HCT116 (cell line): ENCODE measurements around the gene MXD1. TPM values are rescaled to one million over a fixed set of nuclear protein-coding genes. Genes with fewer than 3 reads are reported as not detected.
"Not testable (repeated sequence)": the region's sequence is repeated elsewhere in the genome, so short reads cannot be mapped to it uniquely, and the experiment has no call there.

ENCODE experiments used
- ATAC-seq: fragments of 200-7000 bp; cut with Tn5 transposase; 2 replicates; pipeline ENCODE4 v1.9.1; 2020; ENCODE audit warnings: mild to moderate bottlenecking, moderate library complexity
- BruUV-seq: library from RNA; stranded (reverse); fragments of 400-500 nt; replicated peaks from 2 replicates; lab custom pipeline; 2021; lab: Mats Ljungman, UMichigan
- CTCF ChIA-PET: fragments of 300-600 bp; sonication (Branson Sonifier 250); formaldehyde crosslinking; loops from one replicate; lab custom pipeline; 2021; ENCODE audit warnings: antibody characterized with exemption; lab: Charles Lee
- POLR2A ChIA-PET: fragments of 300-600, 350-600 bp; sonication (Branson Sonifier 250); formaldehyde crosslinking; loops from one replicate; lab custom pipeline; 2021; ENCODE audit warnings: antibody characterized with exemption; lab: Charles Lee
- RAD21 ChIA-PET, 2 experiments: fragments of 300-600 bp; sonication (Branson Sonifier 250); formaldehyde crosslinking; loops; one replicate each; lab custom pipeline; 2023; ENCODE audit warnings: low total read pairs in 2 of 2; ENCODE audit not compliant: uncharacterized antibody in 2 of 2, unreplicated experiment in 2 of 2, low non-redundant PET in 1 of 2; lab: Charles Lee
- DNase-seq: peaks from one replicate; pipeline ENCODE4 v3.0.0-alpha.2; 2010; ENCODE audit warnings: low read depth, low spot score
- H2AFZ ChIP-seq: fragments of 200-600 bp; shearing (Covaris generic), sonication (generic); 2 replicates; pipeline ENCODE4 v1.6.1; 2017; ENCODE audit warnings: low read depth, mixed run types, mixed read lengths, antibody characterized with exemption, low read length; ENCODE audit not compliant: poor library complexity, severe bottlenecking
- H3K27ac ChIP-seq: 2 replicates; pipeline ENCODE4 v1.5.1; 2012; ENCODE audit warnings: low read depth, low read length
- H3K27me3 ChIP-seq: fragments of 200-600 bp; sonication (generic); 2 replicates; pipeline ENCODE4 v1.6.1; 2016; ENCODE audit warnings: mixed run types, low read length, mixed read lengths; ENCODE audit not compliant: insufficient read depth
- H3K36me3 ChIP-seq, 2 experiments: fragments of 200-500 bp in 1 of 2; fragments of 200-600 bp in 1 of 2; sonication (Bioruptor generic) in 1 of 2; sonication (generic) in 1 of 2; 2 replicates each; pipeline versions ENCODE4 v1.5.1 to v1.6.1; 2014 to 2016; ENCODE audit warnings: low read length in 2 of 2, inconsistent platforms in 1 of 2, mixed read lengths in 1 of 2, mixed run types in 1 of 2; ENCODE audit not compliant: insufficient read depth in 2 of 2, control insufficient read depth in 1 of 2
- H3K4me1 ChIP-seq, 2 experiments: fragments of 200-600 bp in 1 of 2; sonication (generic) in 1 of 2; 2 replicates each; pipeline versions ENCODE4 v1.5.1 to v1.6.1; 2012 to 2017; ENCODE audit warnings: low read length in 2 of 2, inconsistent platforms in 1 of 2, mild to moderate bottlenecking in 1 of 2, mixed read lengths in 1 of 2, mixed run types in 1 of 2, moderate library complexity in 1 of 2; ENCODE audit not compliant: insufficient read depth in 2 of 2, control insufficient read depth in 1 of 2
- H3K4me2 ChIP-seq: fragments of 200-600 bp; sonication (generic); 2 replicates; pipeline ENCODE4 v1.6.1; 2017; ENCODE audit warnings: mixed run types, low read length, mixed read lengths
- H3K4me3 ChIP-seq, 2 experiments: fragments of 200-600 bp in 1 of 2; sonication (generic) in 1 of 2; replicated peaks in 1 of 2; 2 replicates each; pipeline ENCODE4 v1.5.1; 2011 to 2016; ENCODE audit warnings: low read length in 2 of 2, control low read depth in 1 of 2, low read depth in 1 of 2, mild to moderate bottlenecking in 1 of 2, mixed read lengths in 1 of 2, mixed run types in 1 of 2
- H3K79me2 ChIP-seq: fragments of 200-600 bp; sonication (generic); 2 replicates; pipeline ENCODE4 v1.6.1; 2017; ENCODE audit warnings: mild to moderate bottlenecking, mixed run types, low read length, moderate library complexity, mixed read lengths; ENCODE audit not compliant: insufficient read depth
- H3K9ac ChIP-seq: fragments of 200-600 bp; sonication (generic); 2 replicates; pipeline ENCODE4 v1.6.1; 2016; ENCODE audit warnings: low read length, mixed read lengths
- H3K9me2 ChIP-seq: fragments of 200-600 bp; sonication (generic), shearing (Covaris generic); 2 replicates; pipeline ENCODE4 v1.6.1; 2017; ENCODE audit warnings: mixed run types, mild to moderate bottlenecking, moderate library complexity; ENCODE audit not compliant: insufficient read depth
- H3K9me3 ChIP-seq, 2 experiments: fragments of 200-500 bp in 1 of 2; fragments of 200-600 bp in 1 of 2; sonication (Bioruptor generic) in 1 of 2; sonication (generic) in 1 of 2; 2 replicates each; pipeline ENCODE4 v1.6.1; 2014 to 2017; ENCODE audit warnings: low read length in 2 of 2, mixed read lengths in 2 of 2, inconsistent platforms in 1 of 2, low read depth in 1 of 2, mild to moderate bottlenecking in 1 of 2, mixed run types in 1 of 2, moderate library complexity in 1 of 2; ENCODE audit not compliant: control insufficient read depth in 1 of 2, insufficient read depth in 1 of 2
- H4K20me1 ChIP-seq: fragments of 200-600 bp; sonication (generic), shearing (Covaris generic); 2 replicates; pipeline ENCODE4 v1.6.1; 2017; ENCODE audit warnings: mixed run types, mild to moderate bottlenecking, moderate library complexity; ENCODE audit not compliant: insufficient read depth
- CEBPB ChIP-seq: IDR thresholded peaks from 2 replicates; pipeline ENCODE4 v1.6.1; 2012; ENCODE audit warnings: low read depth
- ELF1 ChIP-seq: IDR thresholded peaks from 2 replicates; pipeline ENCODE4 v1.6.1; 2012; ENCODE audit warnings: low read depth, borderline replicate concordance
- FOSL1 ChIP-seq: IDR thresholded peaks from 2 replicates; pipeline ENCODE4 v1.6.1; 2012; ENCODE audit warnings: low read depth
- MAX ChIP-seq: IDR thresholded peaks from 2 replicates; pipeline ENCODE4 v1.6.1; 2012
- POLR2AphosphoS5 ChIP-seq: IDR thresholded peaks from 2 replicates; pipeline ENCODE4 v1.6.1; 2011; ENCODE audit warnings: mild to moderate bottlenecking, low read depth, low read length, moderate library complexity
- RAD21 ChIP-seq: IDR thresholded peaks from 2 replicates; pipeline ENCODE4 v1.6.1; 2012; ENCODE audit warnings: low read depth, mild to moderate bottlenecking
- SP1 ChIP-seq: IDR thresholded peaks from 2 replicates; pipeline ENCODE4 v1.6.1; 2012; ENCODE audit warnings: low read depth
- SRF ChIP-seq: IDR thresholded peaks from 2 replicates; pipeline ENCODE4 v1.6.1; 2012; ENCODE audit warnings: low read depth
- TCF7L2 ChIP-seq: IDR thresholded peaks from 2 replicates; pipeline ENCODE4 v1.7.0; 2011; ENCODE audit warnings: borderline replicate concordance, inconsistent platforms; ENCODE audit not compliant: insufficient read depth, insufficient read length; ENCODE audit errors: extremely low read depth
- YY1 ChIP-seq: IDR thresholded peaks from 2 replicates; pipeline ENCODE4 v1.6.1; 2011; ENCODE audit warnings: low read length, low read depth, moderate library complexity, mild to moderate bottlenecking; ENCODE audit not compliant: insufficient replicate concordance; ENCODE audit errors: extremely low read depth
- ZBTB33 ChIP-seq: IDR thresholded peaks from 2 replicates; pipeline ENCODE4 v1.6.1; 2011; ENCODE audit warnings: mild to moderate bottlenecking, low read length, moderate library complexity; ENCODE audit not compliant: insufficient replicate concordance; ENCODE audit errors: extremely low read depth
- ZFX ChIP-seq: fragments of 450-650 bp; IDR thresholded peaks from 2 replicates; pipeline ENCODE4 v1.6.1; 2017
- intact Hi-C: fragments of 100-400 bp; cut with micrococcal nuclease; formaldehyde crosslinking; loops from 2 replicates; pipeline ENCODE4 v1.10.0; 2022
- total RNA-seq: library from RNA; stranded (reverse); gene quantifications from one replicate; pipeline ENCODE4 v1.2.1, GENCODE V29; 2021; ENCODE audit not compliant: unreplicated experiment

The MXD1 gene
- total RNA-seq, 1 experiment from 2014 or later: 10.3 TPM

GRCh38 chr2:69893684-69894551 lies 21.0 kb upstream of the MXD1 start, which contains the start of gene SNRNP27:
Gene SNRNP27, plus strand, starts transcription at chr2:69893956. Its CDS starts 29 bp downstream, at chr2:69893985.
- DNase-seq: peak; percentile 67
- peak within 1 kb of the TSS; percentile 80 for H3K4me2 ChIP-seq
- TF ChIP-seq TCF7L2: no peak
- peak; percentile 80 for TF ChIP-seq ZFX
- TF ChIP-seq MAX: no peak
- TF ChIP-seq CEBPB: no peak
- TF ChIP-seq ZBTB33: no peak
- peak; percentile 85 for TF ChIP-seq POLR2AphosphoS5
- TF ChIP-seq YY1: peak; percentile 82
- TF ChIP-seq SRF: peak; percentile 42
- no peak for TF ChIP-seq FOSL1
- peak; percentile 36; the same call in 1 of the 2 replicates for TF ChIP-seq ELF1
- TF ChIP-seq RAD21: 0 out of 2 replicates have a peak, but pooled peaks have one; percentile 1
- peak; percentile 74 for TF ChIP-seq SP1
- peak; percentile 90 for ATAC-seq
- POLR2A ChIA-PET: interaction anchor here (0.9 to 1.0 kb wide), 2 partner anchors 20 to 21 kb away, joined by 3 to 4 read pairs; partner anchors contain the start of gene MXD1
- H3K79me2 ChIP-seq: peaks cover 27% of the 10 kb centered on the region
- RAD21 ChIA-PET: interaction anchor here (0.7 to 1.3 kb wide), 2 partner anchors 169 kb away, joined by 3 to 4 read pairs; no protein-coding TSS in a partner anchor
- H2AFZ ChIP-seq: peak within 1 kb of the TSS; percentile 99
- no peaks in the 10 kb centered on the region for H3K9me2 ChIP-seq
- peaks cover 10 to 12% of the 10 kb centered on the region in 2 experiments for H3K4me1 ChIP-seq
- H3K4me3 ChIP-seq: peak within 1 kb of the TSS; percentile 71 to 89
- H3K27me3 ChIP-seq: no peaks in the 10 kb centered on the region
- intact Hi-C loops: loop anchor here (2.0 kb wide), 1 partner anchor 169 kb away; no protein-coding TSS in a partner anchor
- H3K36me3 ChIP-seq: peaks cover 3 to 19% of the 10 kb centered on the region in 2 experiments; a peak in 3 of 4 replicates
- H3K27ac ChIP-seq: peak within 1 kb of the TSS; percentile 63
- H3K9ac ChIP-seq: peak within 1 kb of the TSS; percentile 76
- H3K9me3 ChIP-seq: no peaks in the 10 kb centered on the region
- CTCF ChIA-PET: interaction anchor here (2.8 kb wide), 1 partner anchor 169 kb away, joined by 18 read pairs; no protein-coding TSS in a partner anchor
- TSS peak; percentile 71 for BruUV-seq
- H4K20me1 ChIP-seq: no peaks in the 10 kb centered on the region

GRCh38 chr2:69894737-69895136 lies 20.2 kb upstream of the MXD1 start:
- H3K9me3 ChIP-seq, H3K27me3 ChIP-seq, CTCF ChIA-PET, DNase-seq, BruUV-seq, H4K20me1 ChIP-seq, H3K9me2 ChIP-seq, intact Hi-C loops, ATAC-seq, H3K27ac ChIP-seq, RAD21 ChIA-PET, H2AFZ ChIP-seq: not testable (repeated sequence)
- peak overlapping the region; percentile 76 for H3K9ac ChIP-seq
- H3K79me2 ChIP-seq: peaks cover 29% of the 10 kb centered on the region
- POLR2A ChIA-PET: interaction anchor here (1.0 kb wide), 1 partner anchor 20 kb away, joined by 3 read pairs; the partner anchor contains the start of gene MXD1
- peak overlapping the region; percentile 80 for H3K4me2 ChIP-seq
- peaks cover 3 to 21% of the 10 kb centered on the region in 2 experiments; a peak in 3 of 4 replicates for H3K36me3 ChIP-seq
- peaks cover 10 to 12% of the 10 kb centered on the region in 2 experiments for H3K4me1 ChIP-seq
- H3K4me3 ChIP-seq: peak overlapping the region; percentile 71 to 89
